SK-N-MC (cell line): ENCODE results near the gene HSPBP1.
"Not testable (repeated sequence)": the region's sequence is repeated elsewhere in the genome, so short reads cannot be mapped to it uniquely, and the experiment has no call there.

ENCODE experiments used
- DNase-seq: peaks from one replicate; pipeline ENCODE4 v3.0.0-alpha.2; 2011; ENCODE audit warnings: low read depth, low spot score
- H3K27ac ChIP-seq: fragments of 200-600 bp; sonication (generic); 2 replicates; pipeline ENCODE4 v1.5.1; 2016; ENCODE audit warnings: mixed run types
- H3K36me3 ChIP-seq: fragments of 200-600 bp; sonication (generic); 2 replicates; pipeline ENCODE4 v1.6.1; 2017; ENCODE audit warnings: antibody characterized with exemption, low read length, mixed read lengths; ENCODE audit not compliant: insufficient read depth
- H3K4me3 ChIP-seq: fragments of 200-600 bp; sonication (generic); 2 replicates; pipeline ENCODE4 v1.5.1; 2016
- H3K9ac ChIP-seq: fragments of 200-600 bp; sonication (generic); 2 replicates; pipeline ENCODE4 v1.8.0; 2017; ENCODE audit warnings: mixed run types, mixed read lengths; ENCODE audit not compliant: insufficient read length
- H3K9me3 ChIP-seq: fragments of 200-600 bp; sonication (generic); 2 replicates; pipeline ENCODE4 v1.6.1; 2017; ENCODE audit warnings: low read depth, mild to moderate bottlenecking, antibody characterized with exemption, low read length, moderate library complexity, mixed read lengths
- EZH2 ChIP-seq: fragments of 200-600 bp; sonication (generic); IDR thresholded peaks from one replicate; pipeline ENCODE4 v1.6.1; 2017; ENCODE audit warnings: antibody characterized with exemption
- FOXP2 ChIP-seq: optimal IDR thresholded peaks from 2 replicates; pipeline ENCODE3; 2011; ENCODE audit warnings: mild to moderate bottlenecking, moderate library complexity; ENCODE audit not compliant: insufficient read depth; ENCODE audit errors: extremely low read length, control extremely low read depth
- POLR2AphosphoS5 ChIP-seq: IDR thresholded peaks from 2 replicates; pipeline ENCODE4 v1.6.1; 2012; ENCODE audit warnings: mild to moderate bottlenecking, low read depth, low read length, borderline replicate concordance

The HSPBP1 gene

DNA sequence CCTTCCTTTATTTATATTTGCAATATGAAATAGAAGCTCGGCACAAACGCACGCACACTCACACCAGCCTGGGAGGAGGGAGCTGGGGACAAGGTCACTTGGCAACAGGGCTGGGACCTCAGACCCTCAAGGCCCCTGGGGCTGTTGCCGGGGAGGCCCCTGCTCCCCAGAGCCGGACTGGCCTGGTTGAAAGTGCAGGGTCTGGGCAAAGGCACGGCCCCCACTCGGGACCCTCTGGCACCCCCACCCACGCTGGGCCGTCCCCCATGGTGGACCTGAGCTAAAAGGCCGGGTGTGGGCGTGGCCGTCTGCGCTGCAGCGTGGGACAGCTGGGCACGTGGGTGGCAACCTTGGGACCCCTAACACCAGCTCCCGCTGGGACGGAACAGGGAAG lies 50.1 kb downstream of the HSPBP1 start:
- TF ChIP-seq EZH2 (no peak), POLR2AphosphoS5 (no peak), FOXP2 (no peak)
- Histone ChIP-seq H3K36me3 (peaks cover 19% of the 10 kb centered on the region; the same call in 1 of the 2 replicates), H3K4me3 (no peak overlapping the region), H3K9ac (no peak overlapping the region), H3K27ac (no peak overlapping the region), H3K9me3 (no peaks in the 10 kb centered on the region)
- no peak for DNase-seq

DNA sequence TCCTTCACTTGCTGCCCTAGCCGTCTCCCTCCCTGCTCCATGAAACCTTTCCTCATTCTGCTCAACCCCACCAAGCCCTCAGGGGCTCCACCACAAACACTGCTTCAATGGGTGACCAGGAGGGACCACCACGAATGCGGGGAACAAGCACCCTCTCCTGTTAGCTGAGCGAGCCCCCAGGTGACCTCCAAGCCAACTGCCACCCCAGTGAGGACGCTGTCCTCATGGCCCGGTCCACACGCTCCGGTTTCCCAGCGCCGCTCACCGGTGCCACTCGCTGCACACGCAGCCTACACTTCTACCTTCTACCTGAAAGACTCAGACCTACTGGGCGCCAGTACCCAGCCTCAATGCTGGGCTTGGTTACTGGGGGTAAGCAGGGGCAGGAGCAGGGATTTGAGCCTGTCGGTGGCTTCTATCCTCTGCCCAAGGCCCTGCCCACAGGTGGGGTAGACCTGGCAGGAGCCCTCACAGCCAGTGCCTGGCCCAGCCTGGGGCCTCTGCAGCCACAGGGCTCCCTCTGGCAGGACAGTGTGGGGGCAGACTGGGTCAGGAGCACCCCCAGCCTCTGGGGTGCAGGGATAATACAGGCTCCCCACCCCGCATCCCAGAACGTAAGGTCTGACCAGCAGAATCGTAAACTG lies 50.6 kb downstream of the HSPBP1 start:
- no peak overlapping the region for H3K9ac ChIP-seq
- no peak overlapping the region for H3K27ac ChIP-seq
- peaks cover 14% of the 10 kb centered on the region; the same call in 1 of the 2 replicates for H3K36me3 ChIP-seq

DNA sequence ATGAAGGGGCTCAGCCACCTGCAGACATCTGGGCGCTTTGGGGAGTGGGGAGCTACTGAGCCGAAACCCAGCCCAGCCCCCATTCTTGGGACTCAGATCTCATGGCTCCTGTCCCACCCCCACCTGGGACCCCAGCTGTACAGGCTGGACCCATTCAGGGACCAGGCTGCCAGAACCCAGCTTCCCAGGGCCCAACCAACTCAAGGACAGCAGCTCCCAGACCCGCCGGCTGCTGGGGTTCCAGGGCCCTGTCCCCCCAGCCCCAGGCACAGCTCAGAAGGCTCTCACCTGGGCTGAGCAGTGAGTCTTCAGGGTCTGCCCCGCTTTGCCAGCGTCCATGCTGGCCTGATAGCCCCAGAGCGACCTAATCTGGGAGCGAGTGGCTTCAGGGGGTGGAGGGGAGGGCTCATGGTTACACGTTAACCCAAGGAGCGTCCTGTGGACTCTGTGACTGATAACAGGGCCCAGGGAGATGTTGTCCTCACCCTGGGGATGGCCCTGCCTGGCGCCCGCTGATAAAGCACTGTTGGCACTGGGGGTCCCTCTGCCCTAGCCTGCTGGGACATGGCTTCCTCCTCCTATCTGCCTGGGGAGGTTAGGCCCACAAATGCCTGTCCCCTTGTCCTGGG lies 51.4 kb downstream of the HSPBP1 start, which contains the start of gene TMEM86B:
TSS of gene TMEM86B (minus strand) at position 361 of the 629 bp plus-strand sequence. CDS start at position 339, 22 bp downstream.
- TF ChIP-seq EZH2 (no peak), POLR2AphosphoS5 (no peak), FOXP2 (no peak)
- H3K9ac ChIP-seq = no peak within 1 kb of the TSS
- peaks cover 12% of the 10 kb centered on the region; the same call in 1 of the 2 replicates for H3K36me3 ChIP-seq
- no peak for DNase-seq
- no peaks in the 10 kb centered on the region for H3K9me3 ChIP-seq
- no peak within 1 kb of the TSS for H3K27ac ChIP-seq
- H3K4me3 ChIP-seq = no peak within 1 kb of the TSS

More for the DNA sequence above, 50.6 kb downstream of the HSPBP1 start:
- Histone ChIP-seq H3K4me3 (no peak overlapping the region), H3K9me3 (no peaks in the 10 kb centered on the region)
- DNase-seq = no peak
- TF ChIP-seq POLR2AphosphoS5 (no peak), FOXP2 (no peak), EZH2 (no peak)

DNA sequence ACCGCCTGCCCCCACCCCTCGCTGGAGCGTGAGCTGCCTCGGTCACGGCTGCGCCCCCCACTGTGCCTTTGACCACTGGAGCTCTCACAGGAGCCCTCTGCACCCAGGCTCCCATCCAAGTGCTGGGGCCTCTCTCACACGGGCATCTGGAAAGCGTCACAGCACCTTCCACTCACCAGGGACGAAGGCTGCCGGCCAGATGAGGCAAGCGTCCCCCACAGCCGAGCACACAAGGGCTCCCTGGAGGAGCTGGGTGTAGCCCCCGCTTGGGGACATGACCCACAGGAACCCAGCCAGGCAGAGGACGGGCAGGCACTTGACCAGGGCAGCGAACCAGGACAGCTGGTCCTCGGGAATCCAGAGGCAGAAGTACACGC lies 51.9 kb downstream of the HSPBP1 start:
- no peak overlapping the region for H3K9ac ChIP-seq
- no peak for TF ChIP-seq POLR2AphosphoS5
- no peak for TF ChIP-seq EZH2
- TF ChIP-seq FOXP2 = no peak
- H3K36me3 ChIP-seq = peaks cover 12% of the 10 kb centered on the region; the same call in 1 of the 2 replicates
- no peak overlapping the region for H3K27ac ChIP-seq
- H3K9me3 ChIP-seq = no peaks in the 10 kb centered on the region
- no peak overlapping the region for H3K4me3 ChIP-seq
- no peak for DNase-seq

DNA sequence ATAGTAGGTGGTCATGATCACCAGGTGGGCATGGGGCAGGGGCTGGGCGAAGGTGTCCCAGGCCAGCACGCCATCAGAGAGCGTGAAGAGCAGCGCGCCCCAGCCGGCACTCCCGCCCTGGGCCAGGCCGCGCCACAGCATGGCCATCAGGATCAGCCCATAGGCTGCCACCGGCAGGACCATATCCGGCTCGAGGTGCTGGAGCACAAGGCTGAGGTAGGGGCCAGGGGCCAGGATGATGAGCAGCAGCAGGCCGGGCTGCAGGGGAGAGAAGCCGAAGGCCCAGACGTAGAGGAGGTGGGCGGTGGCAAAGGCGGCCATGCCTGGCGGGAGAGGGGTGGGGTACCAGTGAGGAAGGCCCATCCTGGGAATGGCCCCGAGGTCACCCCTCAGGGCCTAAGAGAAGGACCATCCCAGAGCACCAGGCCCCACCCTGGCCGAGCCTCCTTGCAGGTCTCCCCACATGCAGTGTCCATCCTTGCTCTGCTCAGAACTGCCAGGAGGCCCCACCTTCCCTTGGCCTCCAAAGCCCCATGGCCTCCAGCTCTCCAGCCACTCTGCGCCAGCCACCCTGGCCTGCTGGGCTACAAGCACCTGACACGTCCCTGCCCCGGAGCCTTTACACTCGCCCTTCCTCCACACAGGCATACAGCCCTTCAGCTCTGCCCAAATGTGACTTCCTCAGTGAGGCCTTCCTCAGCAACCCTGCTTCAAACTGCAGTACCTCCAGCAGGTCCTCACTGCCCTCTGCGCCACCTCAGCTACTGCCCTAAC lies 52.5 kb downstream of the HSPBP1 start:
- Histone ChIP-seq H3K9me3 (no peaks in the 10 kb centered on the region), H3K27ac (no peak overlapping the region), H3K9ac (no peak overlapping the region), H3K36me3 (peaks cover 12% of the 10 kb centered on the region; the same call in 1 of the 2 replicates), H3K4me3 (no peak overlapping the region)
- TF ChIP-seq FOXP2 = no peak
- TF ChIP-seq EZH2 = no peak
- no peak for TF ChIP-seq POLR2AphosphoS5
- DNase-seq = no peak

DNA sequence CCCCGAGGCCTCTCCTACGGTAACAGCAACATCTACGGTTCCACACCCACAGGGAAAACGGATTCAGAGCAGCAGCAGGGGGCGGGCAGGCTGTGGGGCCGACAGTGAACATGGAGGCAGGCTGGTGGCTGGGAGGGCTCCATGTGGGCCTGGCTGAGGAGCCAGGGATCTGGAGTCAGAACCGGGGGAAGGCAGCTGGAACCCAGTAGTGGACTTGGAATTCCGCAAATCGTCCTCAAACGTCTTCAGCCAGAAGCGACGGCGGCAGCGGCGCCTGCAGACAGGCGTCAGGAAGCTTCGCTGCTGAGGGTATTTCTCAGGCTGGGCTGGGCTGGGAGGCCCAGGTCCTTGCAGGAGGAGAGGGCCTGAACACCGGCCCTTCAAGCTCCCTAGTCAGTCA lies 53.1 kb downstream of the HSPBP1 start:
- no peak overlapping the region for H3K9ac ChIP-seq
- TF ChIP-seq POLR2AphosphoS5 (no peak), EZH2 (no peak), FOXP2 (no peak)
- H3K27ac ChIP-seq = no peak overlapping the region
- no peak overlapping the region for H3K4me3 ChIP-seq
- DNase-seq = no peak
- peaks cover 8% of the 10 kb centered on the region; the same call in 1 of the 2 replicates for H3K36me3 ChIP-seq
- no peaks in the 10 kb centered on the region for H3K9me3 ChIP-seq

DNA sequence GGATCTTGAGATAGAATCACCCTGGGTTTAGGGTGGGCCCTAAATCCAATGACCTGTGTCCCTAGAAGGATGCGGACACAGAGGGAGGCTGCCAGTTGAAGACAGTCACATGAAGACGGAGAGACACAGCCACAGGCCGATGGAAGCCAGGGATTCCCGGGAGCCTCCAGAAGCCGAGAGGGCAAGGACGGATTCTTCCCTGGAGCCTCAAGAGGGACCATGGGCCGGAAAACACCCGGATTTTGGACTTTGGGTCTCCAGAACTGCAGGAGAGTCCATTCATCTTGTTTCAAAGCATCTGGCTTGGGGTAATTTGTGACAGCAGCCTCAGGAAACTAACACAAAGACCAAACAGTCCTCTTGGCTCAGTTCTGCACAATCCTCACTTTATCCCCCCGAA lies 53.6 kb downstream of the HSPBP1 start:
- Histone ChIP-seq H3K36me3 (peaks cover 4% of the 10 kb centered on the region; the same call in 1 of the 2 replicates), H3K9me3 (no peaks in the 10 kb centered on the region), H3K27ac (no peak overlapping the region), H3K9ac (no peak overlapping the region), H3K4me3 (no peak overlapping the region)
- TF ChIP-seq FOXP2 = no peak
- no peak for TF ChIP-seq EZH2
- TF ChIP-seq POLR2AphosphoS5 = no peak
- no peak for DNase-seq

DNA sequence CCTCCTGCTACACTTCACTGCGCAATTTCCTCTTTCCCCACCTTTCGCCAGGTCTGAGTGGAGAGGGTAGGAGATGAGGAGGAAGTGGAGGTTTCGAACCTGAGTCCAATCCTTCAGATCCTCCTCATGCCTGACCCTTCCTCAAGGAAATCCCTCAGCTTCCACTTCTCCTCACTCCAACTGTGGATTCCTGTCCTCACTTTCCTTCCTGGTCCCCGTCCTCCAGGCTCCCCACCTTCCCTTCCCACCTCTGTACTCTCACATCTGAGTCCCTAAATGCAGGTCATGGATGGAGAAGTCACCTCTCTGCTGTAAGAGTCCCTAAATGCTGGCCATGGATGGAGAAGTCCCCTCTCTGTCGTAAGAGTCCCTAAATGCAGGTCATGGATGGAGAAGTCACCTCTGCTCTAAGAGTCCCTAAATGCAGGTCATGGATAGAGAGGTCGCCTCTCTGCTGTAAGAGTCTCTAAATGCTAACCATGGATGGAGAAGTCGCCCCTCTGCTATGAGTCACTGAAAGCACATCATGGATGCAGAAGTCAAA lies 54.4 kb downstream of the HSPBP1 start:
- Histone ChIP-seq H3K9ac (no peak overlapping the region), H3K4me3 (no peak overlapping the region), H3K9me3 (no peaks in the 10 kb centered on the region), H3K27ac (no peak overlapping the region), H3K36me3 (no peaks in the 10 kb centered on the region; the same call in 1 of the 2 replicates)
- DNase-seq = no peak
- TF ChIP-seq FOXP2 (no peak), POLR2AphosphoS5 (no peak), EZH2 (no peak)

DNA sequence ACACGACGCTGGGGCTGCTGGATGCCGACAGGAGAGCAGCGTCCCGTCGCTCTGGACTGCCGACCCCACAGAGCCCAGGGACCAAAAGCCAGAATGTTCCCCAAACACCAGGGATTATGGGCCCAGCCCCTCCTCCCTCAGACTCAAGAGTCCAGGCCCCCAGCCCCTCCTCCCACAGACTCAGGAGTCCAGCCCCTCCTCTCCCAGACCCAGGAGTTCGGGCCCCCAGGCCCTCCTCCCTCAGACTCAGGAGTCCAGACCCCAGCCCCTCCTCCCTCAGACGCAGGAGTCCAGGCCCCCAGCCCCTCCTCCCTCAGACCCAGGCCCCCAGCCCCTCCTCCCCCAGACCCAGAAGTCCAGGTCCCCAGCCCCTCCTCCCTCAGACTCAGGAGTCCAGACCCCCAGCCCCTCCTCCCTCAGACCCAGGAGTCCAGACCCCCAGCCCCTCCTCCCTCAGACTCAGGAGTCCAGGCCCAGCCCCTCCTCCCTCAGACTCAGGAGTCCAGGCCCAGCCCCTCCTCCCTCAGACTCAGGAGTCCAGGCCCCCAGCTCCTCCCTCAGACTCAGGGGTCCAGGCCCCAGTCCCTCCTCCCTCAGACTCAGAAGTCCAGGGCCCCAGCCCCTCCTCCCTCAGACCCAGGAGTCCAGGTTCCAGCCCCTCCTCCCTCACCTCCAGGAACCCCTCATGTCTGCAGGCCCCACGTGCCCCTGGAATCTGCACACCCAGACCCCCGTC lies 55.1 kb downstream of the HSPBP1 start:
- not testable (repeated sequence) for H3K4me3 ChIP-seq, H3K9ac ChIP-seq, H3K9me3 ChIP-seq, H3K36me3 ChIP-seq, DNase-seq, H3K27ac ChIP-seq
